HG03558 (cell line): Measurements from ENCODE around the gene NEK8.

Experiments used
- ATAC-seq: cut with Tn5 transposase; IDR thresholded peaks from one replicate; pipeline ENCODE4 v1.9.1; 2021; ENCODE audit warnings: moderate number of reproducible peaks; ENCODE audit not compliant: unreplicated experiment; ENCODE audit errors: extremely low read depth

Gene NEK8

DNA sequence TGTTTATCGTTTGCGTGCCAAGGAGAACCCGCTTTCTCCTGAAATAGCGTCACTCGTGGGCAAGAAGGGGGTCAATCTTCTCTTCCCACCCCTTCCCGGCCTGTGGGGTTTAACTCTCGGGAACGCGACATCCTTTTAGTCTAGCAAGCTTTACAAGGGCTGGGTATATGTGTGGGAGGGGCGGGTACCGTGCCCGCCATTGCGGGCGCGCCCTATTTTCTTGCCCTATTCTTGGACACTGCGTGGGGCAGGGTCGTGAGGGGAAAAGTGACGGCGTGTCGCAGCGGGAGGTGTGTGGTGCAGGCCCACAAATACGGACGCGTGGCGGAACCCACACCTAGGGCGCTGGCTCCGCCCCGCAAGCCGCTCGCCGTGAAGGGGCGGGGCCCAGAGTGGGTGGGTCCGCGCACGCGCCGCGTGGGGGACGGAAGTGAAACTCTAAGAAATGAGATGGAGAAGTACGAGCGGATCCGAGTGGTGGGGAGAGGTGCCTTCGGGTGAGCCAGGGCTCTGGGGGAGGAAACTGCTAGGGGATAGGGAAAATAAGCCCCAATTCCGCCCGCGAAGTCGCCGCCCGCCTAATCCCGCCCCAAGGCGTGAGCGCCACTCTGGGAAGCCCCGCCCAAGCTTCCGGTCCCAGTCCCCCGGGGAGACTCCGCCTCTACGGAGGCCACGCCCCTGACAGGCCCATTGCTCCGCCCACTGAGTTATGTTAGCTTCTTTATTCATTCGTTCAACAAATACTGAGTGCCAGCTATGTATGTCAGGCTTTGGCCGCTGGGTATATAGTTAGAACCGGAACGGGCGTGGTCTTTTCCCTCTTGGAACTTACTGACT is at the start of gene NEK8:
TSS of gene NEK8 (plus strand) at position 425 of the 837 bp plus-strand sequence. CDS start at position 451, 26 bp downstream.
- no peak for ATAC-seq

DNA sequence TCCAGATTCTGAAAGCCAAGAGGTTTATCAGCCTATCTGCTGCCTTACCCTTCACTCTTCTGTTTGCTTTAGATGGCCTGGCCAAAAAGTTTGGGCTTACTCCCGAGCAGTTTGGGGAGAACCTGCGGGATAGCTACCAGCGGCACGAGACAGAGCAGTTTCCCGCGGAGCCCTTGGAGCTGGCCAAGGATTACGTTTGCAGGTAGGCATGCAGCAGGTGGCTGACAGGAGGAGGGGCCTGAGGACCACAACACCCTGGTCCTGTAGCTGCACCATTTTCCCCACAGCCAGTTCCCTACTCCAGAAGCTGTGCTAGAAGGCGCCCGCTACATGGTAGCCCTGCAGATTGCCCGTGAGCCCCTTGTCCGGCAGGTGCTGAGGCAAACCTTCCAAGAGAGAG is 45.9 kb upstream of the NEK8 start:
- no peak for ATAC-seq

DNA sequence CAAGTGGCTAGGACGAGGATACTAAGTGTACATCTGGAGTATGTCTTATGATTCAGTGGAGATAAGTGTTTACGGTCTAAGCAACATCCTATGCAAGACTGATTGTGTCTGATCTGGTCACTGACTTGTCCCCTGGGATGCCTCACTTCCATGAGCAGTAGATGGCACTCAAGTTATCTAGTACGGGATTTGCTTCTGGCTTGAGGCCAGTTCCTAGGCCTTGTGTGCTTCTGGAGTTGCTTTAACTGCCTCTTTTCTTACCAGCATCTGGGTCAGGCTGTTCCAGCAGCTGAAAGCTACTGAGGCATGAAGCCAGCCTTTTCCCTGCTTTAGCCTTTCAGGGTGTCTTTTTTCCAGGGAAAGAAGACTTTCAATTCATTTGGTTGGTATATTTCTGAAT is 43.6 kb upstream of the NEK8 start:
- ATAC-seq: no peak

DNA sequence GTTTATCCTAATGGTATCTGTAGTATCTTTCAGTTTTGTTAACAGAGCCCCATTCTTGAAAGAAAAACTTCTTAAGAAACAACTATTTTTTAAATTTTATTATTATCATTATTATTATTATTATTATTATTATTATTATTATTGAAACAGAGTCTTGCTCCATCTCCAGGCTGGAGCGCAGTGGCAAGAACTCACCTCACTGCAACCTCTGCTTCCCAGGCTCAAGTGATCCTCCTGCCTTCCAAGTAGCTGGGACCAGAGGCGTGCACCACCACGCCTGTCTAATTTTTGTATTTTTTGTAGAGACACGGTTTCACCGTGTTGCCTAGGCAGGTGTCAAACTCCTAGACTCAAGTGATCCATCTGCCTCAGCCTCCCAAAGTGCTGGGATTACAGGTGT is 43.2 kb upstream of the NEK8 start:
- no peak for ATAC-seq

DNA sequence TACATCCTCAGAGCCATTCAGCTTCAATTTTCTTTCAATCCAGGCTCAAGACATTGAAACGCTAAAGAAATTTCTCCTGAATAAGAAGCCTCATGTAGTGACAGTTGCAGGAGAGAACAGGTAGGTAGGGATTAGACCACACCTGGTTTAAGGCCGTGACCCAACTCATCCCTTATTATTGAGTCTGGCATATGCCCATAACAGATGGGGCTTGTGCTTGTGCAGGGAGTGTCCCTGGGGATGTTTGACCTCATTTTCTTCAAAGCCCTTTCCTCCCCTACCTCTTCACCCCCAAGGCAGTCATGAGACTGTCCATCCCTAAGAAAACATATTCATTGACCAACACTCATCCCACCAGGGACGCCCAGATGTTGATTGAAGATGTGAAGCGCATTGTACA is 42.3 kb upstream of the NEK8 start:
- no peak for ATAC-seq

DNA sequence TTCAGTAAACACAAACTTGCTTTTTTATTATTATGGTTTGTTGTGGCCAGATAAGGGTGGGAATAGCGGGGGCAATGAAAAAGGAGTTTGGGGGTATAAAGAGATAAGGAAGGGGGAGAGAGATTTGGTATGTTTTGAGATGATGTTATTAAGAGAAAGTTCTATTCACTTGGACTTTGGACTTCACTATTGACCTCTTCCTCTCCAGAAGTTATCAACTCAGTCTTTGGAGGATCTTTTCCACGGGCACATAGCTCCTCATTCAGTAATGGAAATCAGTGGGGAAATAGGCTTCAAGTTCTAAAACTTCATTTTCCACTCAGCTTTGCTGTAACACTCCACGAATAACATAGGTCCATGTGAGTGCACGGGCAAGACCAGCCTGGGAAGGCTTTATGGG is 40.1 kb upstream of the NEK8 start:
- ATAC-seq: no peak

DNA sequence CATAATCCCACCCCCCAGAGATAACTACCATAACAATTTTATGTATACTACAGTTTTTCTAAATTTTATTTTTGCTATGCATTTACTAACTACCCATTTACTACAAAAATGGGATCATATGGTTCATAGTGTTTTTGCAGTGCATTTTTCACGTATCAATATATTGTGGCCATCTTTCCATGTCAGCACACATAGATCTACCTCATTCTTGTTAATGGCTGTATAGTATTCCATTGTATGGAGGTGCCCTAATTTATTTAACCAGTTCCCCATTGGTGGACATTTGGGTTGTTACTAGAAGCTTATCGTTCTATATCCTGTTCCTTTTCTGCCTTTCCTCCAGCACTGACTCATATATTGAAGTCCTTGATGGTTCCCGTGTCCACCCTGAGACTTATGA is 39.6 kb upstream of the NEK8 start:
- no peak for ATAC-seq

DNA sequence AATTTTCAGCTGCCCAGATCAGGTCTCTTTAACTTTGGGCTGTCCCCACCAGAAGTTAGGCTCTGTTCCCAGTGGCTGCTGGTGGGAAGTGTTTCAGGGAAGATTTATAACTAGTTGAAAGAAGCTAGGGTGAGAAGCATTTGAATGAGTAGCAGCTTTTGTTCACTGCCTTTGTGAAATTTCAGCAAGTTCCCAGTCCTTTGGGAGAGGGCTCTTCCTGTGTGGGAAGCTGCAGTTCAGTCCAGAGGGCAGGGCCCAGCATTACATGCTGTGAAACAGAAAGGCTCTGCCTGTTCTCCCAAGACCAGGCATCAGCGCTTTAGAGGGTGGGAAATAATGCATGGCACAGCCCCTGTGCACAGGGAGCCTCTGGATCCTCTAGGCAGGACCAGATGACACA is 34.7 kb upstream of the NEK8 start:
- ATAC-seq: no peak

DNA sequence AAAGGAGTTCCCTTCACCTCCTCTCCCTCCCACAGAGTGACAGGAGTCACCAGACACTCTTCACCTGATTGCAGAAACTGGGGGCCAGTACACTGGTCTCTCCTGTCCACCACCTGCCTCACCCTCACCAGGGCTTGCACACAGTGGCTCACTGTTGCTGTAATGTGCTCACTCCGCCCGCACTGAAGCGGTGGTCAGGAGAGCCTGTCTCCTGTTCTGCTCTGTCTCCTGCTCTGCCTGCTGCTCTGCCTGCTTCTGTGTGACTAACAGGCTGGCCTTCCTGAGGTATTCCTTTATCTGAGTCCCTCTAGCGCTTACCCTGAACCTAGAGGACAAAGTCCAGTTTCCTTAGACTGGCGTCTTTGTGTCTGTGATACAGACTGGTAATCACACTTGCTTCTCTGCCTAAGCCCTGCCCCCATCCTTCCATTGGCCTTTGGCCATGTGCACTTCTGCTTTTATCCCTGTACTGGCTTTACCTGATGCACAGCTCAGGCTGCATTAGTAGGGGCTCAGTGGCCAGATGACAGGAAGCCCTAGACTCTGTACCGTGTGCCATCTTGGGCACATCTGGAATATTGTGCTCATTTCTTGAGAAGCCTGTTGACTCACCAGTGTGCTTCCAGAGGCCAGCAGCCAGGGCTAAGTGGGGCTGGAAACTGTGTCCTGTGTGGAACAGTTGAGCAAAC is 30.2 kb upstream of the NEK8 start:
- no peak for ATAC-seq

DNA sequence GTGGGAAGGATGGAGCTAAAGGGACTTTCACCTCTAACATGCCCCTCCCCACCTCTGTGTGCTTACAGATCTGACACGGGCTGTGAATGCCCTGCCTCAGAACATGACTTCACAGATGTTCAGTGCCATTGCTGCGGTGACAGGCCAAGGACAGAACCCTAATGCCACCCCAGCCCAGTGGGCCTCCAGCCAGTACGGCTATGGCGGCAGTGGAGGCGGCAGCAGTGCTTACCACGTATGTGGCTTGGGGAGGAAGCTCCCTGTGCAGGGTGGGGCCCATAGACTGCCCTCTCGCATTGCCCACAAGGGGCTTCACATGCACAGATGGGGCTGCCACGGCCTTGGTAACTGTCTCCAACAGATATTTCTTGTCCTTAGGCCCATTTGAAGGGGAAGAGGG is 28.3 kb upstream of the NEK8 start:
- ATAC-seq: no peak

DNA sequence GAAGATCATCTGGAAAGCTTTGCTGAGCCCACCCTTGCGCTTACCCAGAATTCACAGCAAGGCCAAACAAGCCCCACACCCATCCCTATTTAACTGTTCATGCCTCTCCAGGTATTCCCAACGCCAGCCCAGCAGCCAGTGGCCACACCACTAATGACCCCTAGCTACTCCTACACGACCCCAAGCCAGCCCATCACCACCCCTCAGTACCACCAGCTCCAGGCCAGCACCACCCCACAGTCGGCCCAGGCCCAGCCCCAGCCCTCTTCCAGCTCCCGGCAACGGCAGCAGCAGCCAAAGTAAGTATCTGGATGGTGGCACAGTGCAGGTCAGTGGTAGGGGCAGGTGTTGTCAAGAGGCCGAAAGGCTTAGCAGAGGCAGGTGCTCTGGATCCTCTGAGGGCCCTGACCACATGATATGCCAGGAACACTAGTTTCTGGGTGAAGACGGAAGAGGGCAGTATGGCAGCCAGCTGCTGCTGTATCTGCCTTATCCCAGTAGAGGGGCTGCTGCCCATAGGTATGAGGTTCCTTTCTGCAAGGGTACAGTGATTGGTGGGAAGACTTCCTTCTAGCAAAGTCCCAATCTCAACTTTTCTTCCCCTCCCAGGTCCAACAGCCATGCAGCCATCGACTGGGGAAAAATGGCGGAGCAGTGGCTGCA is 27.6 kb upstream of the NEK8 start:
- no peak for ATAC-seq

DNA sequence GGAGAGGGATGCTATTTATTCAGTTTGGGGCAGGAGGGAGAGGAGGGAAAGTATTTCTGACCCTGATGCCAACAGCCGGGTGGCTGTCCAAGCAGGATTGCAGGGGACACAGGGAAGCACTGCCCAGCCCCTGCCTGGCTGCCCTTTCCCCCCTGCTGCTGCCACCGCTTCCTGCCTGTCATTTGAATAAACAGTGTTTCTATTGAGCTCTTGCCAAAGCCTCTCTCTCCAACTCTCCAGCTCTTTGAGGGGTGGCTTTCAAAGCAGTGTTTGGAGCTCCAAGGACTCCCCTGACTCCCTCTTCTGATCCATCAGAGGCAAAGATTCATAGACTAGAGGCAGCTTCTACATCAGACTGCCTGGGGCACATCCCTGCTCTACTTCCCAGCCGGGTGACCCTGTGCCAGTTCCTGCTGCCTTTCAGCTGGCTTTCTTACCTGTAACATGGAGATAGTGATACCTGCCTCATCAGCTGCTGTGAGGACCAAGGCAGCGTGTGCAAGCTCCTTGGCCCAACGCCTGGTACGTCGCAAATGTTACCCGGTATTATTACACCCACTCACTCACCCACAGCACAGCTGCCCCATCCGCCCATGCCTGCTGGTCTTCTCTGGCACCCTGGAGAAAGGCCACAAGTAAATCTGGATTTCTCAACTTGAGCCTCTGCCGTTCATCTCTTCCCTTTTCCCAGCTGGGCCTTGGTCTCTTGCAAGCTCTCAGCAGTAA is 26.4 kb upstream of the NEK8 start:
- ATAC-seq: no peak

DNA sequence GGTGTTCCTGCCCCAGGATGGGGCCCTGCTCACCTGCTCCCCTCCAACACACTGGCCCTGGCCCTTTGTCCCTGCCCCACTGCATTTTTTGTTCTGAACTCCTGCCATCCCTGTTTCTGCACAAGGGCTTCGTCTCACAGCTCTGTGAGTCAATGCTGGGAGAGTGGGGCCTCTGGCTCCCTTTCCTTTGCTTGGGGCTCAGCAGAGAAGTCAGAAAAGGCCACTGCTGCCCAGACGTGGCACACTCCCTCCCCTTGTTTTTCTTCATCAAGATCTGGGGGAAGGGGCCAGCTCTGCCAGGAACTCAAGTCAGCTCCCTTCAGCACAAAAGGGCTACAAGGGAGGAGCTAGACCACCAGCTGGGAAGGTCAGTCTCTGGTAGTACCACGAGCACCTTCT is 25.8 kb upstream of the NEK8 start:
- ATAC-seq: no peak

DNA sequence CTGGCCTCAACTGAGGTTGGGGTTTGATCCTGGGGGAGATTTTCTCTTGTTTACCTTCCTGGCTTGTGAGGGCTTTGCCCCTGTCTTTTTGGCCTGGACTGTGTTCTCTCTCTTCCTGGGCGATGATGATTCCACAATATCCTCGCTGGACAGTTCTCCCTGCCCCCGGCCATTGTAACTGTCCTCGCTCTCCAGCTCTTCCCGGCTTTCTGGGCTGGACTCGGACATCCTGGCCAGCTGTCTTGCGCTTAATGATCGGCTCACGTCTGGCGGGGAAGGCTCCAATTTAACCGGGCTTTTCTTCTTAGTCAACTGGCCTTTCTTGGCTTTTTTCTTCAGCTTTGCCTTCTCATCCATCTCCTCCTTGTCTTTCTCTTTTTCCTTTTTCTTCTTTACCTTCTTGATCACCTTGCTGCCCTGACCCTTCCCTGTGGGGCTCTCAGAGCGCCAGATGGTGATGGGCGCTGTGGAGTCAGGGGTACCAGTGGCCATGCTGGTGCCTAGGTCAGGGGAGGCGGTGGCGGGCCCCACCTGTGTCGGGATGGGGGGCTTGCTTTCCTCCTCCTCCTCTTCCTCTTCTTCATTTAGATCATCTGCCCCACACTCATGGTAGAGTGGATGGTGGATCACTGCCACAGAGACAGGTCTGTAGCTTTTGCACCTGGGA is 24.9 kb upstream of the NEK8 start:
- no peak for ATAC-seq

DNA sequence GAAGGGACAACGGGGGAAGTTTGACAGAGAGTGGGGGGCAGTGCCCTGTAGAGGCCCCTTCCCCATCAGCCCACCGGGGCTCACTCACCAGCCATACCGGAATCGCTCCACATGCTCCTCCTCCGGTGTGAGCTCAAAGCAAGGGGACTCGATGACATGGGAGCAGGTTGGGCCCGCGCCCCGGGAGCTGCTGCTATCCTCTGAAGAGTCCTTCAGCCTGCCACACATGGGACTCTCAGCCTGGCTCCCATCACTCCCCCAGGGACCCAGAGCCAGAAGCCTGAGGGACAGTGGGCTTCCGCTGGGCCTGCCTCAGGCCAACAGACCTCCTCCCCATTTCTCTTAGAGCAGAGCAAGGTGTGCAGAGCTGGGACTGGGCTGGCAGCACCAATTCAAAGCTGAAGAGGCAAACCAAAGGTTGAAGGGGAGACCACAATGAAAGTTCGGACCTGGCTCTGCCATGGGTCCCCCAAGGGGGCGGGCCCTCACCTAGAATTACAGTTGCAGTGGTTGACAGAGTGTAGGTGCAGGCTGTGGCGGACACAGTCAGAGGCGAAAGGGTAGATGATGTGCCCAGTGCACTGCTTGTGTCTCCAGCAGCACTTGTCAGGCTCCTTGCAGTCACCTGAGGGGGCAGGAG is 24.2 kb upstream of the NEK8 start:
- no peak for ATAC-seq

DNA sequence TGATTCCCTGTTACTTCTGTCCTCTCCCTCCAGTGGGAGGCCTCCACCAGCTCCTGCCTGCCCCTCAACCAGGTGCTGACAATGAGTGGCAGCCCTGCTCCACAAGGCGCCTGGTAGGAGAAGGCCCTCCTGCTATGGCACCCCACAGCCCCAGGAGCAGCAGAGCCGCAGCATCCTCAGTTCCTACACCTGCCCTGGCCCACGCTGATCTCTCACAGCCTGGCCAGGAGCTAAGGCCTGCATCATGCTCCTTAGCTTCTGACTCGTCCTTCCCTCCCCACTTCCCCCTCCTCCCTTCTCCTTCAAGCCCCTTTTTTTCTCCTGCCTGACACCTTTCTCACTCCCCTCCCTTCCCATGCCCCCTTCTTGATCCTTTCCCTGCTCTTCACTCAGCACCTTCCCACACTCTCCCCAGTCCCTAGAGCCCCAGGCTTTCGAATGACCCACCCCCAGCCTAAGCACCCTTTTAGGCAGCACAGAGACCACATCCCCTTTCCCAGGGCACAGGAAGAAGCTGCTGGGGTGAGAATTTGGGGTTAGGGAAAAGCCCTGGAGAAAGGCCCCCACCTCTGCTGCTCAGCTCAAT is 23.4 kb upstream of the NEK8 start:
- no peak for ATAC-seq

DNA sequence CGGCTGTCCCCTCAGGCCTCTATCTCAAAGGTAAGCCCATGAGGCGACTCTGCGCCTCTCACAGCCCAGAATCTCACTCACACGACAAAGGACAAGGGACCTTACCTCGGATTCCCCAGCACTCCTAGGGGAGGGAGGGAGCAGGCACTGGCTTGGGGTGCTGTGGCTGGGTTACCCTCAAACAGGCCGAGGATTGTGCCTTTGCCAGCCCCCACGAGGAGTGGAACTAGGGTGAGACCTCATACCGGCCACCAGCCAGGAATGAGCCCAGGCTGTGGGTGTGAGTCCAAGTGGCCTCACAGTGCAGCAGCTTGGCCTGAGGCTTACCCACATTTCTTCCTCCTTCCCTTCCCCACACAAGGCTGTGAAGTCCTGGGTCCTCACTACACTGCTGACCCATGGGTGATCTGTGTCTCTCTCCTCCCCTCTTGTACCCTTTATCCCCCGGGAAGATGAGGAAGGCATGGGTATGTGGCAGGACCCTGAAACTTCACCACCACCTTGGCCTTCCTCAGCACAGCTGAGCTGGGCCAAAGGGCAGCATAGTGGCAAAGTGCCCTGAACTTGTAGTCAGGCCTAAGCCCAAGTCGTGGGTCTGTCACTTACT is 22.8 kb upstream of the NEK8 start:
- ATAC-seq: no peak

DNA sequence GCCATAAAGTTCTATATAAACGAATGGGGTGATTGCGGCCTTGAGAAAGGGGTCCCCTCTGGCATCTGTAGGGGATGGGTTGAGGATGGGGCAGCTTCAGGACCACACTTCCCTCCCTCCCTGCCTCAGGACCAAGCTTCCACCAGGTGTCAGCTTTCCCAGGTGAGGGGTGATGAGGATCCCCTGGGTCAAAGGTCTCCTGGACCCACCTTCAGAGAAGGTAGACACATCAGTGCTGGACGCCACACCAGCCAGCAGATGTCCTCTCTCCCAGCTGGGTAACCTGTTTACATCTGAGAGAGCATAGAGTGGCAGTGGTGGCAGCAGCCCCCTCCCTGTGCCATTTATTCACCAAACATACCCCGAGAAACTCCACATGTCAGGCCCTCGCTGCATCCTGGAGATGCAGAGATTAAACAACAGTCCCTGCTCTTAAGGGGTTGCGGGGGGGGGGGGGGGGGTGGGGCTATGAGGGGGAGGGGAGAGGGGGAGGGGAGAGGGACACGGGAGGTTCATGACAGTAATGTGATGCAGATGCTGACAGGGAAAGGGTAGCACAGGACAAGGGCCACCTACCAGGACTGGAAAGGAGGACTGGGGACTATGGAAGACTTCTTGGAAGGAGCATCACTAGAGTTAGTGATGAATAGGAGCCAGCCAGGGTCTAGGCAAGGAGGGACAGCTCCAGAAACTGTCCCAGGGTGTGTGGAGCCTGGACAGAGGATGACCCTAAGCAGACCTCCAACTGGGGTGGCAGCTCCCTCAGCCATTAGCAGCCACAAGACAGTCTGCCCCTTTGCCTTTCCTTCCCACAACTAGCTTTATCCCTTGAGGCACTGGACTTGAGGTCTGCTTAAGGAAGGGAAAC is 21.9 kb upstream of the NEK8 start:
- ATAC-seq: no peak
